Stimulated activated CD4-positive, alpha-beta T cell treated with anti-CD3 and anti-CD28 coated beads, Interleukin-2, amount 100 ng/mL, for 4 hours (primary cell): ENCODE data around the gene ZBTB46.

Experiments
- DNase-seq: peaks from one replicate; pipeline ENCODE4 v3.0.0-alpha.2; 2020; ENCODE audit warnings: low read depth

ZBTB46 gene

DNA sequence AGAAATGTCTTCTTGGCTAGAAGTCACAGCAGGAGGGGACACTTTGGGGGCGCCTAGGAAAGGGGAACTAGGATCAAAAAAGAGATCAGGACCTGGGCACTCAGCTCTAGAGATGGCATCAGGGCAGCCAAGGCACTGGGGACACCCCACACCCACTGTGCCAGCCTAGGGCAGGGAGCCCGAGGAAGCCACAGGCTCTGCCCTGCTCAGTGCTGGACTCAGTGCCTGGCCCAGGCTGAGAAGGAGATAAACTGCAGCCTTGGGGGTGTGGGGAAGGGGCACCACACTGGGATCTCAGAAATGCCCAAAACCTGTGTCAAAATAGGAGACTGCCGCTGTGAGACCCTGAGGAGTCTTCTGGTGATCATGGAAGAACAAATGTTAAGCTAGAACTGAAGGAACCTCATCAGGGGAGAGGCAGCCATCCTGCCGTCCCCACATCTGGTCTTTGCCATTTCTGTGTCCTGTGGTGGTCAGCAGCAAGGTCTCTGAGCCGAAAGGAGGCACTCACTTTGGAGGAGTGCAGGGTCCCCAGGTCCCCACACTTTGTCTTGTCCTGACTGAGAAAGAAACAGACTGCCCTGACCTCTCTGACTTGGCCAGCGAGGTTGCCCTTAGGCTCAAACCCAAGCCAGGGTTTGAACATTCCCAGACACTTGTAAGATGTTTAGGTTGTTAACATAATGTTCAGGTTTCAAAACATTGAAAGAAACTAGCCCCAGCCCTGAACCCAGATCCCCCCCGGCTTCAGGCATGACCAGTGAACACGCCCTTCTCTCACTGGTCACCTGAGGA lies 125.6 kb downstream of the ZBTB46 start:
- DNase-seq: no peak

DNA sequence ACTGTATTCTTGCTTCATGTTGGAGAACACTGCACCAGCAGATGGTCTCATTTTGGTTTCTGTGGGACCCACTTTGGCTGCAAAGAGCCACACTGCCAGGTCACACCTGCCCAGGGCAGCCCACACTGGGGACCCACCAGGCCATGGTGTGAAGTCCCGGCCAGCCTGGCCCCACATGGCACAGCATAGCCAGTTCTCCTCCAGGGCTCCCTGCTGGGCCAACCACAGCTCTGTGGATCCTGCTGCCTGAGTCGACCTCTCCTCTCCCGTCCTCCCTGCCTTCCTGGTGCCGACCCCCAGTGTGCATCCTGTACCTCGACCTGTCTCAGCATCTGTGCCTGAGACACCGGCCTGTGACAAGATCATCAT lies 126.3 kb downstream of the ZBTB46 start:
- no peak for DNase-seq

DNA sequence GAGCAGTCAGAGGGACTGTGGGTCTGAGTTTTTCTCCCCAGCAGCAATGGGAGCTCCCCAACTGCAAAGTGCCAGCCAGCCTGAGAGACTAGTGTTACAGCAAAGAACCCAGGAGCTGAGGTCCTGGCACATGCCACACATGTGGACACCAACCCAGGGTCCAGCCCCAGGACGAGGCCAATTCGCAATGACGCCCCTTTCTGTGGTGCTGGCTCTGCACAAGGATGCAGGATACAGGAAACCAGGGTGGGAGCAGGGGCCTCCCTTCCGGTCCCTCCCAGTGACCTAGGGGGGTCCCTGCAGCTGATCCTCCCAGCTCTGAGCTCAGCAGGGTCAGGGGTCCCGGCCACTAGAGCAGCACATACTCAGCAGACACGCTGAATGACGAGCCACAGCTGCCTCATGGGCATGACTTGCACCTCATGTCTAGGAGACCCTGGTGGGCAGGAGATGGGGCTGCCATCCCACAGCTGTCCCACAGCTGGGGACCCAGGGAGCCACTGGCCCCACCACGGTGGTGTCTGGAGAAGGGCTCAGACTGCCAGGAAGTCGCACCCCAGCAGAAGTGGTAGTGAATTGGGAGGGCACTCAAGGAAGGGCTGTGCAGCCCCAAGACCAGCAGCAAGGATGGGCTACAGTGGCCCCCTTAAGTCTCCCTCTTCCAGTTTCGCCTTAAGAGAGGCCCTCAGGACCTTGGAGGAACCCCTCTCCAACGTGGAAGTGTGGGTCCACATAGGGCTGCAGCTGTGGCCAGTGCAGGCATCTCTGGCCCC lies 126.9 kb downstream of the ZBTB46 start:
- no peak for DNase-seq

DNA sequence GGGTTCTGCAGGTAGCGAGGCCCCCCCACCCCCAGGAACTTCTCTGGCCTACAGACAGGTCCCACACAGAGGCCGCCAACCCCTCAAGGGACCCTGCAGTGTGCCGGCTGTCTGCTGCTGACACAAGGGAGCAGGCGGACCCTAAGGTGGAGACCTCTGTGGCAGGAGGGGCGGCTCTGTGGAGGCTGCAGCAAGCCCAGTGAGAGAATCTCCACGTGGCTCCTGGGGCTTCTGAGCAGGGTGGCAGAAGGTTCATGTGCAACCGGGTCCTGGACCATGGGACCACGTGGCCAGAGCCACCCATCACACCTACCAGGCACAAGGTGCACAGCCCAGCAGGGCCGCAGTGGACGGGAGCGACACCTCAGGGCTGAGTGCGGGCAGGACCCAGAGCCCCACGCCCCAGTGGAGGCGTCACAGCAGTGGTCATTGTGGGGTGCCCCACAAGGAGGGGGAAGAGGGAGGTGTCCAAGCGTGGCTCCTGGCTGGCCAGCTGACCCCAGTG lies 127.5 kb downstream of the ZBTB46 start:
- DNase-seq: no peak

DNA sequence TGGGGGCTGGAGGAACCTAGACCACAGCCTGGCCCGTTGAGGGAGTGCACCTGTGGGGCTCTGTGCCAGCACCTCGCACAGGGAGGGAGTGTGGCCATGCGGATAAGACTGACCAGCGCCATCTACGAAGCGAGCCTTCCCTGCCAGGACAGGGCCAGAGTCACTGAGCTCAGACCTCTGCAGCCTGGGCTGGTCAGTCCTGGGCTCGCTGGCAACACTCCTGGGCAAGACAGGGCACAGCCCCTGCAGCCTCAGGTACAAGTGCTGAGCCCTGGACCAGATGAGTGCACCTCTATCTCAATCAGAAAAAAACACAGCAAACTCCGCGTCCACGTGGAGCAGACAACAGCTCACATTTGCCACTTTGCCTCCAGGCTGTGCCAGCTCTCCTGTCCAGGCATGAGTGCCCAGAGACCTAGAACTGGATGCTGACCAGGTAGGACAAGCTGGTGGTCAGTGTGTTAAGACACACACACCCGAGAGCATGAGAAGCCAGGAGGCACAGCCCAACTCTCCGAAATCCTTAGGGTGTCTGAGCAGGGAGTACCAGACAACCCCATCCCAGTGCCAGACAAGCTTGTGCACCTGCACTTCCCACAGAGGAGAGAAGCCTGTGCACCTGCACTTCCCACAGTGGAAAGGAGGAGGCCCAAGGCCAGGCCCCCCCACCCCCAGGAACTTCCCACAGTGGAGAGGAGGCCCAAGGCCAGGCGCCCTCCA lies 128.2 kb downstream of the ZBTB46 start:
- no peak for DNase-seq

DNA sequence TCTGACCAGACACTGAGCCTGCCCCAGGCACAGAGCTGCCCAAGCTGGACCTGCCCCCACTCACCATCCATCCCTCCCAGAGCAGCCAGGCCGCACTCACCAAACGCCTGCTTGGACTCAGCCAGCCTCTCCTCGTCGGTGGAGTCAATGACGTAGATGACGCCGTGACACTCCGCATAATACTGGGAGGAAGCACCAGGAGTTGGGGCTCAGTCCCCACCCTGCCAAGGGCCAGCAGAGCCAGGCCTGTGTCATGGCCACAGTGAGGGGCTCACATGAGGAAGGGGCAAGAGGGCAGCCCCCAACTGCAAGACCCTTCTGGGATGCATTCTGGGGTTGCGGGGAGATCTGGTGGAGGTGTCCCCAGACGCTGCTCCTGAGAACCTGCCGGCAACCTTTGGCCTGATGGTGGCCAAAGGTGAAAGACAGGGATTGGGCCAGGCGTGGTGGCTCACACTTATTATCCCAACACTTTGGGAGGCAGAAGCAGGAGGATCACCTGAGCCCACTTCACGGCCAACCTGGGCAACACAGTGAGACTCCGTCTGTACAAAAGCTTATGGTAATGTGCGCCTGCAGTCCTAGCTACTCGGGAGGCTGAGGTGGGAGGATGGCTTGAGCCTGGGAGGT lies 128.9 kb downstream of the ZBTB46 start:
- no peak for DNase-seq

DNA sequence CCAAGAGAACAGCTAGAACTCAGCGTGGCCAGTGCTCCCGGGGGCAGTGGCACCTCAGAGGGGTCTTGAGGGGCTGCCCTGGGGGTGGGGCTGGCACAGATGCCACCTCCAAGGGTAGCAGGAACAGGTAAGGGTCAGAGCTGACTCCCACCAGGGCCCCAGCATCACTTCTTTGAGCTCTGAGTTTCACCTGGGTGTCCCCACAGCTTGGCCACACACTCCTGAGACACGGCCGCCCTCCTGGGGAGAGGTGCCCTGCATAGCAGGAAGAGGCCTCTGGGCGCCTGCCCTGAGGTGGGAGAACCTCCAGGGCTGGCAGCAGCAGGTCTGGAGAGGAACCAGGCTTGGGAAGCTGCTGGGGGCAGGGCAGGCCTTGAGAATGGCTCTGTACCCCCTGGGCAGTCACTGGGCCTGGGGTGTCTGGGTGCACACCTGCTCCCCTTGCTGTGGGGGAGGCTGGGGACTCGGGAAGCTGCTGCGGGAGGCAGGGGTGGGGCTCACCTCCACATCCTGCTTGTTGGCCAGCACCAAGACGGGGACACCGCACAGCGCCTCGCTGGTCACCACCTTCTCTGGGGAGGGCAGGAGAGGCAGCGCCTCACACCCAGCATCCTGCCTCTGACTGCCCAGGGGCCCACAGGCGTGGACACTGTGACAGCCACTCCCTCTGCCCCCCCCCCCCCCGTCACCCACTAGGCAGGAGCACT lies 129.6 kb downstream of the ZBTB46 start:
- DNase-seq: no peak

DNA sequence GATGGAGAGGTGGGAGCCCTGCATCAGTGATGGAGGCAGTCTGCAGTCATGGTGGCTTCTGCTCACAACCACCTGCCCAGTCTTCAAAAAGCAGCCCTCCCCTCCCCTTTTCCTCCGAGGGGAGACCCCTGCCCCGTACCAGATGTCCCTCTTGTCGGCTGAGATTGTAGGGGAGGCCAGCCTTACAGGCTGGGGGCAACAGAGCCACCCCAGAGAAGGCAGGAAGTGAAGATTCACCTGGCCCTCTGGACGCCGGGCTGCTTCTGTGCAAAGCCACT lies 130.1 kb downstream of the ZBTB46 start:
- no peak for DNase-seq

DNA sequence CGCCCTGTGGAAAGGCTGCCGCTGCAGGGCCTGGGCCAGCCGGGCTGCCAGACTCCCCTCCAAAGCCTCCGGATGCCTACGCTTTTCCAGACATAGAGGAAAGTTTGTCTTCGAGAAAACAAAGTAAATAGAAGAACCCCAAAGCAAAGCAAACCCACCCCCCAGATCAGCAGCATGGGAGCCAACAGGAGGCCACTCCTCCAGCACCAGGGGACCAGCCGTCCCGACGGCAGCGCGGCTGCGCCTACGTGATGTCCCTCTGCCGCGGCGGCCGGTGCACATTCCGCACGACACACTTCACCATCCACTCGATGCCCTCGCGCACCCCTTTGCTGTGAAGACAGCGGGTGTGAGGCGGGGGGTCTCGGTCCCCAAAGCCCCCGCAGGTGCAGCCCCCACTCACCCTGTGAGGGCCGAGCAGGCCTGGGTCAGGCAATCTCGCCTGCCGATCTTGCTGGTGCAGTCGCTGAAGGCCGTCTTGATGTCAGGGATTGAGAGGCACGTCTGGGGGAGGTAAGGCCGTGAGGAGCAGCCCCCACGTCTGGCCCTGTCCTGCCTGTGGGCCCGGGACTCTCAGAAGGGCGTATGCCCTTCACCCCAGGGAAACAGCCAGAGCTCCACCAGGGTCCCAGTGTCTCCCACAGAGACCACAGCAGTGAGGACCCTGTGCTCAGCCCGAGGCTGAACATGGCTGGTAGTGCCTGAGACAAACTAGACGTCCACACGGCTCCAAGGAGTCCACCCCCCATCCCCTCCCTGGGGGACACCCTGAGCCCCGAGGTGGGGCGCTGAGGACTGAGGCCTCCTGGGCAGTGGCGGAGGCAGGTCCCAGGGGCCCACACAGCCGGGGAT lies 130.6 kb downstream of the ZBTB46 start:
- no peak for DNase-seq

DNA sequence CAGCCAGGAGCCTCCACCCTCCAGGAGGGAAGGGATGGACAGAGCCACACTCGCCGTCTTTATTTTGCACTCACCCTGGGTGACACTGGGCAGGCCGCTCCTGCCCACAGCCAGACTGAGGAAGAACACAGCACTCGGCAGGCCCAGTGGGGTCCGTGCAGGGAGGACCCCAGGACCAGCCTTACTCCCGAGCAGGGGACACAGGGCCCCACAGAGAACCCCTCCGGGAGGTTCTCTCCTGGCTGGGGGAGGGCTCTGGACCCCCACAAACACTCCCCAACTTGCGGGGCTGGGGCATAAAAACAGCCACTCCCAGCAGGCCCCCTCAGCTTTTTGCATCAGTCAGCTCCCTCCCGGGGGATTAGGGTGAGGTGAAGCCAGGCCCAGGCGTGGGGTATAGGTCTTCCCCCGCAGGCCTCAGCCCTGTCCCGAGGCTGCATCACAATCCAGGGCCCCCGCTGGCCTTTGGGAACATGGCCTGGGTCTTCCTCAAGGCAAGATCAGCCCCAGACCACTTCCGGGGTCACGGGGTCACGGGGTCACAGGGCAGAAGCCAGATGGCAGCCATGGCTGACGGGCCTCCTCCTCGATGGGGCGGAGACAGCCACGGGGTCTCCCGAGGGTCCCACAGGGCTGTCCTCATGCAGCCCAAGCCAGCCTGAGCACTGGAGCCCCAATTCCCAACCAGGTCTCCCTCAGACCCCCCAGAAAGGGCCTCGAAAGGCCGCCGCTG lies 131.4 kb downstream of the ZBTB46 start:
- DNase-seq: no peak

DNA sequence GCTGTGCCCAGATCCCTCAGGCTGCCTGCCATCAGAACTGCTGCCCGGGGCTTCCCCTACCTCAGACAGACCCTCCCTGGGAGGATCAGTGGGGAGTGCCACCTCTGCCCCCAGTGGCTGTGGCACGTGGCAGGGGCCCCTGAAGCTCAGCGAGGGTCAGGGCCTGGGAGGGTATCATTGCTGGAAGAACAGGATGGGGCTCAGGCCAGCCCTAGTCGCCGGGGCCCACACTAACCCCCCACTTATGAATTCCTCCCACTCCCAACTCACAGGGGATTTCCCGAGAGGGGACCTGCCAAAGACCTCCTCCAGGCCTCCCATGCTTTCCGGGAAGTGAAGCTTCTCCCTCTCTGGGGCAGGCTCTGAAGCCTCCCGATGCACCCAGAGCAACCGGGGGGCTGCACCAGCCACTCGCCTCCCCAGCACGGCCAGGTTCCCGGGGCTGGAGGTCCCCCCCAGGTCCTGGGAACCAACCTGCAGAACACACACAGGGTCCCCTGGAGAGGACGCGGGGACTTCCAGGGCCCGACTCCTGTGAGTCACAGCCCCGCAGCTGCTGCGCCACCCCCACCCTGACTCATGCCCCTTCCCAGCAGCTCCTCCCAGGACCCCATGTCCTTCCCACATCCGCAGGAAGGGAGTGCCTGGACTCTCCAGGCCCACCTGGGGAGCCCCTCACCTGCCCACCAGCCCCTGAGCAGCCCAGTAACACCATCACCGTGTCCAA lies 132.2 kb downstream of the ZBTB46 start:
- peak; percentile 27 for DNase-seq

DNA sequence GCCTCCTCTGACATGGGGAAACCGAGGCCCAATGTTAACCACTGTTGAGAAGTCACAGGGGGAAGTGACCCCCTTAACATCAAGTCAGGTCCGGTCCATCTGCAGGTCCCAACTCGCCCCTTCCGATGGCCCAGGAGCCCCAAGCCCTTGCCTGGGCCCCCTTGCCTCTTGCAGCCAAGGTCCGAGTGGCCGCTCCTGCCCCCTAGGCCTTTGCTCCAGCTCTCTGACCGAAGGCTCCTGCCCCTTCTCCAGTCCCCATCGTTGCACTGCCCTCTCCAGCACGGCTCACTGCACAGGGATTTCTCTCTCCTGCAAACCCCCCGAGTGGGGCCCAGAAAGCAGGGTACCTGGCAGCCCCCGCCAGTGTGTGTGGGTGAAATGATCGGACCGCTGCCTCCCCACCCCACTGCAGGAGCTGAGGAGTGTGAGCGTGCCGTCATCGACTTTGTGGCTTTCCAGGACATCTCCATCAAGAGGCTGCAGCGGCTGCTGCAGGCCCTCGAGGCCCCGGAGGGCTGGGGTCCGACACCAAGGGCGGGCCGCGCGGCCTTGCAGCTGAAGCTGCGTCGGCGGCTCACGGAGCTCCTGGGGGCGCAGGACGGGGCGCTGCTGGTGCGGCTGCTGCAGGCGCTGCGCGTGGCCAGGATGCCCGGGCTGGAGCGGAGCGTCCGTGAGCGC lies 133.1 kb downstream of the ZBTB46 start:
- no peak for DNase-seq

DNA sequence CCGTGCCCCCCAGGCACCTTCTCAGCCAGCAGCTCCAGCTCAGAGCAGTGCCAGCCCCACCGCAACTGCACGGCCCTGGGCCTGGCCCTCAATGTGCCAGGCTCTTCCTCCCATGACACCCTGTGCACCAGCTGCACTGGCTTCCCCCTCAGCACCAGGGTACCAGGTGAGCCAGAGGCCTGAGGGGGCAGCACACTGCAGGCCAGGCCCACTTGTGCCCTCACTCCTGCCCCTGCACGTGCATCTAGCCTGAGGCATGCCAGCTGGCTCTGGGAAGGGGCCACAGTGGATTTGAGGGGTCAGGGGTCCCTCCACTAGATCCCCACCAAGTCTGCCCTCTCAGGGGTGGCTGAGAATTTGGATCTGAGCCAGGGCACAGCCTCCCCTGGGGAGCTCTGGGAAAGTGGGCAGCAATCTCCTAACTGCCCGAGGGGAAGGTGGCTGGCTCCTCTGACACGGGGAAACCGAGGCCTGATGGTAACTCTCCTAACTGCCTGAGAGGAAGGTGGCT lies 133.7 kb downstream of the ZBTB46 start:
- no peak for DNase-seq

DNA sequence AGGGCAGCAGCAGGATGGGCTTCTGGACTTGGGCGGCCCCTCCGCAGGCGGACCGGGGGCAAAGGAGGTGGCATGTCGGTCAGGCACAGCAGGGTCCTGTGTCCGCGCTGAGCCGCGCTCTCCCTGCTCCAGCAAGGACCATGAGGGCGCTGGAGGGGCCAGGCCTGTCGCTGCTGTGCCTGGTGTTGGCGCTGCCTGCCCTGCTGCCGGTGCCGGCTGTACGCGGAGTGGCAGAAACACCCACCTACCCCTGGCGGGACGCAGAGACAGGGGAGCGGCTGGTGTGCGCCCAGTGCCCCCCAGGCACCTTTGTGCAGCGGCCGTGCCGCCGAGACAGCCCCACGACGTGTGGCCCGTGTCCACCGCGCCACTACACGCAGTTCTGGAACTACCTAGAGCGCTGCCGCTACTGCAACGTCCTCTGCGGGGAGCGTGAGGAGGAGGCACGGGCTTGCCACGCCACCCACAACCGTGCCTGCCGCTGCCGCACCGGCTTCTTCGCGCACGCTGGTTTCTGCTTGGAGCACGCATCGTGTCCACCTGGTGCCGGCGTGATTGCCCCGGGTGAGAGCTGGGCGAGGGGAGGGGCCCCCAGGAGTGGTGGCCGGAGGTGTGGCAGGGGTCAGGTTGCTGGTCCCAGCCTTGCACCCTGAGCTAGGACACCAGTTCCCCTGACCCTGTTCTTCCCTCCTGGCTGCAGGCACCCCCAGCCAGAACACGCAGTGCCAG lies 134.3 kb downstream of the ZBTB46 start, which contains the start of gene TNFRSF6B:
TNFRSF6B (plus strand) TSS at position 25 of the 729 bp plus-strand sequence; CDS start at position 141, 116 bp downstream.
- no peak for DNase-seq

DNA sequence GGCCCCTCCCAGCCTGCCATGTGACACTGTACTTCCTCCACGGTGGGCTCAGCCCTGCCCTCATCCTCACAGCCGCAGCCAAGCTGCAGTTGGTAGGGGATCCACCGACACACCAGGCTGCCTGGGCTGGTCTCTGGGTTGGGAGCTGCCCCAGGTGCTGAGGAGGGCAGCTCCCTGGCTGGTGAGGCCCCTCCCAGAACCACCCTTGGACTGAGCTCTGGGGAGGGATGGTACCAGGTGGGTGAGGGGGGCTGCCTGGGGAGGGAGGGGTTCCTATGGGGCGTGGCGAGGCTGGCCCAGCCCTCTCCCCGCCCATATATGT lies 134.8 kb downstream of the ZBTB46 start:
- no peak for DNase-seq

DNA sequence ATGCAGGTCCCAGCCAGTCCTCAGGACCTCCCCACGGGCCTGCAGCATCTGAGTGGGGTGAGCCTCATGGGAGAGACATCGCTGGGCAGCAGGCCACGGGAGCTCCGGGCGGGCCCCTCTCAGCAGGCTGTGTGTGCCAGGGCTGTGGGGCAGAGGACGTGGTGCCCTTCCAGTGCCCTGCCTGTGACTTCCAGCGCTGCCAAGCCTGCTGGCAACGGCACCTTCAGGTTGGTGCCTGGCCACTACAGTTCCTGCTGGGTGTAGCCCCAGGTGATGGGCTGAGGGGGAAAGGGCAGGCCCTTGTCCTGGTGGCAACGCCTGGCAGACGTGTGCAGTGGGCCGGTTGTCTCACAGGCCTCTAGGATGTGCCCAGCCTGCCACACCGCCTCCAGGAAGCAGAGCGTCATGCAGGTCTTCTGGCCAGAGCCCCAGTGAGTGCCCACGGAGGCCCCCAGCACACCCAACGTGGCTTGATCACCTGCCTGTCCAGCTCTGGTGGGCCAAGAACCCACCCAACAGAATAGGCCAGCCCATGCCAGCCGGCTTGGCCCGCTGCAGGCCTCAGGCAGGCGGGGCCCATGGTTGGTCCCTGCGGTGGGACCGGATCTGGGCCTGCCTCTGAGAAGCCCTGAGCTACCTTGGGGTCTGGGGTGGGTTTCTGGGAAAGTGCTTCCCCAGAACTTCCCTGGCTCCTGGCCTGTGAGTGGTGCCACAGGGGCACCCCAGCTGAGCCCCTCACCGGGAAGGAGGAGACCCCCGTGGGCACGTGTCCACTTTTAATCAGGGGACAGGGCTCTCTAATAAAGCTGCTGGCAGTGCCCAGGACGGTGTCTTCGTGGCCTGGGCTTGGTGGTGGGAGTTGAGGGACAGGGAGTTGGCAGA lies 135.4 kb downstream of the ZBTB46 start:
- DNase-seq: no peak
